Vagina (tissue), 2 donors: Measurements from ENCODE around the gene GLE1. TPM values are rescaled to one million over a fixed set of nuclear protein-coding genes. Genes with fewer than 3 reads are reported as not detected.
A peak's percentile ranks its signal among the peaks of the same experiment; 100 is the strongest.
"Not testable (repeated sequence)": the region's sequence is repeated elsewhere in the genome, so short reads cannot be mapped to it uniquely, and the experiment has no call there.

Experiments
- DNase-seq, 2 donors: peaks; one replicate each; pipeline ENCODE4 v3.0.0-alpha.2; 2017; ENCODE audit errors: extremely low spot score in 2 of 2
- H3K27ac ChIP-seq: fragments of 200-600 bp; sonication (generic); one replicate; pipeline ENCODE4 v1.5.1; 2019
- H3K27me3 ChIP-seq: fragments of 200-600 bp; sonication (generic); one replicate; pipeline ENCODE4 v1.5.1; 2019
- H3K36me3 ChIP-seq, 2 donors: fragments of 200-600 bp; sonication (generic); one replicate each; pipeline ENCODE4 v1.5.1; 2017 to 2019
- H3K4me1 ChIP-seq: fragments of 200-600 bp; sonication (generic); one replicate; pipeline ENCODE4 v1.5.1; 2019
- H3K4me3 ChIP-seq, 2 donors: fragments of 200-600 bp; sonication (generic); 1 replicate in 1 of 2; 2 replicates in 1 of 2; pipeline ENCODE4 v1.5.1; 2016 to 2019
- H3K9me3 ChIP-seq: fragments of 200-600 bp; sonication (generic); one replicate; pipeline ENCODE4 v1.5.1; 2019
- CTCF ChIP-seq, 3 experiments: fragments of 450-650 bp in 2 of 3; fragments of 200-600 bp in 1 of 3; sonication (generic) in 1 of 3; IDR thresholded peaks; one replicate each; pipeline ENCODE4 v1.5.1; 2017 to 2019; ENCODE audit warnings: antibody characterized with exemption in 3 of 3, mild to moderate bottlenecking in 2 of 3, moderate library complexity in 2 of 3
- POLR2A ChIP-seq, 2 donors: fragments of 450-650 bp; IDR thresholded peaks; one replicate each; pipeline ENCODE4 v1.6.1; 2017; ENCODE audit warnings: antibody characterized with exemption in 2 of 2, mild to moderate bottlenecking in 2 of 2, moderate library complexity in 2 of 2
- POLR2AphosphoS5 ChIP-seq, 2 donors: sonication (generic); formaldehyde crosslinking; IDR thresholded peaks; one replicate each; pipeline ENCODE4 v1.9.0; 2017; ENCODE audit warnings: antibody characterized with exemption in 2 of 2, mild to moderate bottlenecking in 2 of 2, low read depth in 1 of 2; ENCODE audit not compliant: insufficient read depth in 1 of 2
- intact Hi-C: fragments of 100-400 bp; cut with DNase I; formaldehyde crosslinking; loops from one replicate; pipeline ENCODE4 v1.15.1; 2023
- total RNA-seq: library from RNA; depleted of rRNA; stranded (reverse); fragments of >200 nt; gene quantifications from one replicate; pipeline ENCODE4 v1.2.3, GENCODE V29; 2016

GLE1 gene
- total RNA-seq, 1 donor from 2014 or later, result 20.9 TPM

- Histone ChIP-seq H3K27me3 (no peaks in the 10 kb centered on the region), H3K4me3 (no peak overlapping the region), H3K36me3 (peaks cover 13 to 69% of the 10 kb centered on the region in 2 donors), H3K27ac (peak overlapping the region; percentile 38), H3K9me3 (no peaks in the 10 kb centered on the region), H3K4me1 (peaks cover 10% of the 10 kb centered on the region)
- peak in 1 of 2 donors; percentile 48 for TF ChIP-seq POLR2AphosphoS5 (IDR thresholded peaks at IDR 0.05; ENCODE audit: insufficient read depth in 1 of 2, low read depth in 1 of 2)
- TF ChIP-seq CTCF (IDR thresholded peaks at IDR 0.05), result no peak
- intact Hi-C loops, result no loop called here
- no peak for DNase-seq
Observed at GRCh38 chr9:128575469-128575868, 71.0 kb downstream of the GLE1 start.

- Histone ChIP-seq H3K36me3 (peaks cover 13 to 71% of the 10 kb centered on the region in 2 donors), H3K27me3 (no peaks in the 10 kb centered on the region), H3K4me3 (no peak overlapping the region), H3K9me3 (no peaks in the 10 kb centered on the region), H3K4me1 (peaks cover 10% of the 10 kb centered on the region), H3K27ac (peak overlapping the region; percentile 38)
- TF ChIP-seq POLR2AphosphoS5 (IDR thresholded peaks at IDR 0.05; ENCODE audit: insufficient read depth in 1 of 2, low read depth in 1 of 2), result no peak
- no peak for TF ChIP-seq POLR2A (IDR thresholded peaks at IDR 0.05)
- no peak for TF ChIP-seq CTCF (IDR thresholded peaks at IDR 0.05)
- no peak for DNase-seq
- intact Hi-C loops, result no loop called here
Observed at GRCh38 chr9:128575916-128576315, 71.4 kb downstream of the GLE1 start.

GRCh38 chr9:128577206-128577605, 72.7 kb downstream of the GLE1 start:
- no peak for TF ChIP-seq CTCF (IDR thresholded peaks at IDR 0.05)
- TF ChIP-seq POLR2A (IDR thresholded peaks at IDR 0.05), result no peak
- no peak for TF ChIP-seq POLR2AphosphoS5 (IDR thresholded peaks at IDR 0.05; ENCODE audit: insufficient read depth in 1 of 2, low read depth in 1 of 2)
- no peaks in the 10 kb centered on the region for H3K27me3 ChIP-seq
- peaks cover 13 to 83% of the 10 kb centered on the region in 2 donors for H3K36me3 ChIP-seq
- intact Hi-C loops, result no loop called here
- H3K27ac ChIP-seq, result no peak overlapping the region
- peaks cover 10% of the 10 kb centered on the region for H3K4me1 ChIP-seq
- H3K9me3 ChIP-seq, result no peaks in the 10 kb centered on the region
- no peak overlapping the region for H3K4me3 ChIP-seq
- DNase-seq, result no peak

GRCh38 chr9:128579194-128579593, 74.7 kb downstream of the GLE1 start:
- H3K4me1 ChIP-seq, result peaks cover 10% of the 10 kb centered on the region
- intact Hi-C loops, result no loop called here
- peaks cover 13 to 97% of the 10 kb centered on the region in 2 donors for H3K36me3 ChIP-seq
- DNase-seq, result no peak
- H3K27ac ChIP-seq, result no peak overlapping the region
- no peaks in the 10 kb centered on the region for H3K27me3 ChIP-seq
- no peak overlapping the region for H3K4me3 ChIP-seq
- TF ChIP-seq POLR2A (IDR thresholded peaks at IDR 0.05) (no peak), POLR2AphosphoS5 (IDR thresholded peaks at IDR 0.05; ENCODE audit: insufficient read depth in 1 of 2, low read depth in 1 of 2) (no peak), CTCF (IDR thresholded peaks at IDR 0.05) (no peak)
- no peaks in the 10 kb centered on the region for H3K9me3 ChIP-seq

GRCh38 chr9:128580731-128581130, 76.2 kb downstream of the GLE1 start:
- no peak for TF ChIP-seq POLR2A (IDR thresholded peaks at IDR 0.05)
- TF ChIP-seq POLR2AphosphoS5 (IDR thresholded peaks at IDR 0.05; ENCODE audit: insufficient read depth in 1 of 2, low read depth in 1 of 2), result no peak
- TF ChIP-seq CTCF (IDR thresholded peaks at IDR 0.05), result no peak
- intact Hi-C loops, result no loop called here
- Histone ChIP-seq H3K27ac (no peak overlapping the region), H3K27me3 (no peaks in the 10 kb centered on the region), H3K4me3 (no peak overlapping the region), H3K36me3 (peaks cover 13 to 98% of the 10 kb centered on the region in 2 donors), H3K9me3 (no peaks in the 10 kb centered on the region), H3K4me1 (peaks cover 4% of the 10 kb centered on the region)
- no peak for DNase-seq

- H3K36me3 ChIP-seq, result peaks cover 0 to 99% of the 10 kb centered on the region in 2 donors
- DNase-seq, H3K27ac ChIP-seq, H3K27me3 ChIP-seq, H3K4me3 ChIP-seq, H3K9me3 ChIP-seq, intact Hi-C loops, H3K4me1 ChIP-seq: not testable (repeated sequence)
Observed at GRCh38 chr9:128585155-128585554, 80.6 kb downstream of the GLE1 start.

GRCh38 chr9:128586934-128587333, 82.4 kb downstream of the GLE1 start:
- peaks cover 0 to 97% of the 10 kb centered on the region in 2 donors for H3K36me3 ChIP-seq

More at GRCh38 chr9:128586934-128587333, 82.4 kb downstream of the GLE1 start:
- H3K4me1 ChIP-seq, H3K4me3 ChIP-seq, H3K9me3 ChIP-seq, intact Hi-C loops, DNase-seq, H3K27me3 ChIP-seq, H3K27ac ChIP-seq: not testable (repeated sequence)
